GM18873 (cell line): ENCODE results near the gene CD4.
"Not testable (repeated sequence)": the region's sequence is repeated elsewhere in the genome, so short reads cannot be mapped to it uniquely, and the experiment has no call there.

Experiments
- ATAC-seq: cut with Tn5 transposase; IDR thresholded peaks from one replicate; pipeline ENCODE4 v1.9.1; 2021; ENCODE audit warnings: mild to moderate bottlenecking, moderate library complexity, moderate number of reproducible peaks; ENCODE audit not compliant: unreplicated experiment, low FRiP score

Gene CD4

DNA sequence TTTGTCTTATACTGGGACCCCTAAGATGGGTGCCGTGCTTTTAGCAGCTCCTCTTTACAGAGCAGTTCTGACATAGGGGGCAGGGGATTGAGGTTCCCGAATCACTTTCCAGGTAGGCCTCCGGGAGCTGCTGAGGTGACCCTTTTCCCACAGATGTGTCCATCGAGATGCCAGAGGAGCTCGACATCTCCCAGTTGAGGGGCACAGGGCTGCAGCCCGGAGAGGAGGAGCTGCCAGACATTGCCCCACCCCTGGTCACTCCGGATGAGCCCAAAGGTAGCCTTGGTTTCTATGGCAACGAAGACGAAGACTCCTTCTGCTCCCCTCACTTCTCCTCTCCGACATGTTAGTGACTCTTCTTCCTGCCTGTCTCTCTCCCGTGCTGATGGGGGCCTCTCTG is 73.7 kb downstream of the CD4 start:
- no peak for ATAC-seq

DNA sequence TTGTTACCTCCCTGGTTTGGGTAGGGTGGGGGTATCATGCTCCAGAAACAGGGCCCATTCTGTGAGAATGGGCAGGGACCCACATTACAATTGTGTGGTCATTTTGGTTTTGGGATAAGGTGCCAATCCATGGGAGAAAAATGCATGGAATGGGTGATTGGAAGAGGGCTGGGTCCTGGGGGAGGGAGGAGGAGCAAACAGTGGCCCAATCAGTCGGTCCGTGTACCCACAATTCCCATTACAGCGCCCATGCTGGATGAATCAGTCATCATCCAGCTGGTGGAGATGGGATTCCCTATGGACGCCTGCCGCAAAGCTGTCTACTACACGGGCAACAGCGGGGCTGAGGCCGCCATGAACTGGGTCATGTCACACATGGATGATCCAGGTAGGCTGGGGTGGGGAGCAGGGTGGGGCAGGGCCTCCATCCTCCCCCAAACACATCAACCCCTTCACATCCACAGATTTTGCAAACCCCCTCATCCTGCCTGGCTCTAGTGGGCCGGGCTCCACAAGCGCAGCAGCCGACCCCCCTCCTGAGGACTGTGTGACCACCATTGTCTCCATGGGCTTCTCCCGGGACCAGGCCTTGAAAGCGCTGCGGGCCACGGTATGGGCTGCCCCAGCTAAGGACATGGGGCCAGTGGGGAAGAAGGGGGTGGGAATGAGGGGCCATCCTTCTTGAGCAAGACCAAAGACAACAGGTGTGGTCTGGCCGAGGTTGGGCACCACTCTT is 74.4 kb downstream of the CD4 start:
- ATAC-seq, result no peak

DNA sequence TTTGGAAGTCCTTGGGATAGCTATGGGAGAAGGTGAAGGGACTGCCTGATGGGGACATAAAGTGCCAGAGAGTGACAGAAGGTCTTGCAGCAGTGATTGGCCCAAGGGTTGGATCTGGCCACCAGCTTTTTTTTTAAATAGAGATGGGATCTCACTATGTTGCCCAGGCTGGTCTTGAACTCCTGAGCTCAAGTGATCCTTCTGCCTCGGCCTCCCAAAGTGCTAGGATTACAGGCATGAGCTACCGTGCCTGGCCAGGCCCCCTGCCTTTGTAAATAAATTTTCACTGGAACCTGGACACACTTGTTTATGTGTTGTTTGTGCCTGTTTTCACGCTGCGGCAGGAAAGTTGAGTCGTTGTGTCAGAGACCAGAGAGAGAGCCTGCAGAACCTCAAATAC is 76.0 kb downstream of the CD4 start:
- ATAC-seq, result not testable (repeated sequence)

DNA sequence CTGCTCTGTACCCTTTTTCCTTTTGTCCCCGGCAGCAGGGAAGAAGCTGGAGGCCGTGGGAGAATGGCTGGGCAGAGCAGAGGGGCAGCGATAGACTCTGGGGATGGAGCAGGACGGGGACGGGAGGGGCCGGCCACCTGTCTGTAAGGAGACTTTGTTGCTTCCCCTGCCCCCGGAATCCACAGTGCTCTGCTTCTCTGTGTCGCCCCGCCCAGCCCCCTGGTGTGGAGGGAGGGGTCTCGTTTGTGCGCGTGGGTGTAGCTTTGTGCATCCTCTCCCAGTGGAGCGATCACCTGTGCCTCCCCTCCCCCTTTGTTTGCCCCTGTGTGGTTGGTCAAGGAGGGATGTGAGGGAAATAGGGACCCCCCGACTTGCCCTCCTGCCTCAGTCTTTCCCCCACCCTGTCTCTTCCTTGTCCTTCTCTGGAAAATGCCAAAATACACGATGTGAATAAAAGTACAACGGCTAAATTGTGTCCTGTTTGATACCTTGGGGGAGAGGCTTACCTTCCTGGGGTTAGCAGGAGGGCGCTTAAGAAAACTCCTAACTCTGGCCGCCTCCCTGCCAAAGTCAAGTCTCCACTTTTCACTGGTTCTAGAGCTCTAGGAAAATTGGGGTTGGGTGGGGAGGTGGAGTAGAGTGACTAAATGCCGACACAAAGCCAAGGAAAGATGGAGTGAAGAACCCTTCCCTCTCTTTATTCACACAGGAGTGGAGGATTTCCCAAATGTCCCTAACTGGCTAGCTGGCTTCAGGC is 77.0 kb downstream of the CD4 start:
- ATAC-seq, result no peak

- peak; percentile 4 for ATAC-seq
These were observed 77.6 kb downstream of the CD4 start for GRCh38 chr12:6866920-6867412.

- peak; percentile 35 for ATAC-seq
These were observed 78.3 kb downstream of the CD4 start, which contains the start of gene TPI1 for GRCh38 chr12:6867413-6868210. Gene TPI1 (plus strand): TSS chr12:6867531. CDS start chr12:6867567, 36 bp downstream.

DNA sequence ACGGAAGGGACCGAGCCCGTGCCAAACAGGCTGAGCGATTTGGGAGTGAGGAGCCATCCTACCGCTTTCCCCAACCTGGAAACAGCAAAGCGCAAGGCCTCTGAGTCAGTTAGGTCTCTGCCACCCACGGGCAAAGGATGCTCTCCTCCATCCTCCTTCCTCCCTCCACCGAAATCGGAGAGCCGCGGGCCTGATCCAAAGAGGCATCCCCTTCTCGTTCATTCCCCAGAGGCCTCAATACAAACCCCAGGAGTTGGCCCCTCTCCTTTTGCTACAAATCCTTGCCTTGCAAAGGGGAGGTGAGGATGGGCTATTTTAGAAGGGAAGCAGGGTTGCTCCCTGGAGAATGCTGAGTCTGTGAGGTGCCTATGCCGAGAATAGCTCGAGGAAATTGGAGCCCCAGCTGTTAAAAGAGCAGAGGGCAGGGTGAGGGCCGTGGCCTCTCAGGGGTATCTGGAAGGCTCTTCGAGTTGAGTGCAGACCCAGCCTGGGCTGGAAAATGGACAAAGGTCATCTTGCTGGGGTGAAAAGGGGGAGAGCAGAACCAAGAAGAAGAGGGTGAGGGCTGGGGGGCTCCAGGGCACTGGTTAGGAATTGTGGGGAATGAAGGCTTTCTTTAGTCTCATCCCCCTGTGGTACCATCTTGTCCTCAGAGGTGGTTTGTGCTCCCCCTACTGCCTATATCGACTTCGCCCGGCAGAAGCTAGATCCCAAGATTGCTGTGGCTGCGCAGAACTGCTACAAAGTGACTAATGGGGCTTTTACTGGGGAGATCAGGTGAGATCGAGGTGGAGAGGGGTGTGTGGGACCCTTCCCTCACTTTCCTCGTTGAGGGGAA is 79.1 kb downstream of the CD4 start:
- peak; percentile 1 for ATAC-seq

DNA sequence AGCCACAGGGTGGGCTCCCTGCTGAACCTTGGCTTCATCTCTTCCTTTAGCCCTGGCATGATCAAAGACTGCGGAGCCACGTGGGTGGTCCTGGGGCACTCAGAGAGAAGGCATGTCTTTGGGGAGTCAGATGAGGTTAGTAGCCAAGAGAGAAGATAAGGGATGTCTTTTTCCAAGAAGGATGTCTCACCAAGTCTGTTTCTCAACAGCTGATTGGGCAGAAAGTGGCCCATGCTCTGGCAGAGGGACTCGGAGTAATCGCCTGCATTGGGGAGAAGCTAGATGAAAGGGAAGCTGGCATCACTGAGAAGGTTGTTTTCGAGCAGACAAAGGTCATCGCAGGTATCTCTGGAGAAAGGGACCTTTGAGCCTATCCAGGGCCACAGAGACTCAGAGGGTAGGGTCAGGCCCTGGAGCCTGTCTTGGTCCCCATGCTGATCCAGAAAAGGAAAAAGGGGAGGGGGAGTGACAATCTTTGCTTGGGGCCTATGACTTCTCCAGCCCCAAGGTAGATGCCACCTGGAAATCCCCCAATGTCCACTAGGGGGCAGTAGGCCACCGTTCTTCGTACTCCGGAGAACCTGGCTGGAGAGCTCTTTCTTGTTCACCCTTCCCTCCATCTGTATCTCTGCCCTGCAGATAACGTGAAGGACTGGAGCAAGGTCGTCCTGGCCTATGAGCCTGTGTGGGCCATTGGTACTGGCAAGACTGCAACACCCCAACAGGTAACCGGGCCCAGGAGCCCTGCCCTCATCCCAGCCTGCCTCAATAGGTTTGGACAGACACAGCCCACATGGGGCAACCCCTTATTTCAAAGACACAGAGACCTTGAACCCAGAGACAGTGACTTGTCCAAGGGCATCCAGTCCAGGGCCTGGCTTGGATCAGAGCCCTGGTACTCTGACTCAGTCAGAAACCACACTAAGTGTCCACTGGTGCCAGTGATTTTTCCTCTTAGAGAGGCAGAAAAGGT is 80.0 kb downstream of the CD4 start:
- ATAC-seq, result no peak

GRCh38 chr12:6870304-6870703 is 81.0 kb downstream of the CD4 start:
- not testable (repeated sequence) for ATAC-seq
